ENCODE results near the gene TMEM94.

DNA sequence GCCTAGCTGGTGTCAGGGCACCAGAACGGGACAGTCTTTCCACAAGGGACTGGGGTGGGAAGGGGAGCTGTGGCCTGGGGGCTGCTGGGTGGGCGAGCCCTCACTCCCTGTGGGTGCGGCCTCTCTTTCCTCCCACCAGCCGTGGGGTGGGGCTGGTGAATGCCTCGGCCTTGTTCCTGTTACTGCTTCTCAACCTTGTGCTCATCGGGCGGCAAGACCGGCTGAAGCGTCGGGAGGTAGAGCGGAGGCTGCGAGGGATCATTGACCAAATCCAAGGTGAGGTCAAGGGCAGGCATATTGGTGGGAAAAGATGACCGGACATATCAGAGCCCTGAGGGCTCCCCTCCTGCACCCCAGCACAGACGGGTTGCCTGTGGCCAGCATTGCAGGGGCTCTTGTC is 29.7 kb downstream of the TMEM94 start:
- TF ChIP-seq, protein P1, sequence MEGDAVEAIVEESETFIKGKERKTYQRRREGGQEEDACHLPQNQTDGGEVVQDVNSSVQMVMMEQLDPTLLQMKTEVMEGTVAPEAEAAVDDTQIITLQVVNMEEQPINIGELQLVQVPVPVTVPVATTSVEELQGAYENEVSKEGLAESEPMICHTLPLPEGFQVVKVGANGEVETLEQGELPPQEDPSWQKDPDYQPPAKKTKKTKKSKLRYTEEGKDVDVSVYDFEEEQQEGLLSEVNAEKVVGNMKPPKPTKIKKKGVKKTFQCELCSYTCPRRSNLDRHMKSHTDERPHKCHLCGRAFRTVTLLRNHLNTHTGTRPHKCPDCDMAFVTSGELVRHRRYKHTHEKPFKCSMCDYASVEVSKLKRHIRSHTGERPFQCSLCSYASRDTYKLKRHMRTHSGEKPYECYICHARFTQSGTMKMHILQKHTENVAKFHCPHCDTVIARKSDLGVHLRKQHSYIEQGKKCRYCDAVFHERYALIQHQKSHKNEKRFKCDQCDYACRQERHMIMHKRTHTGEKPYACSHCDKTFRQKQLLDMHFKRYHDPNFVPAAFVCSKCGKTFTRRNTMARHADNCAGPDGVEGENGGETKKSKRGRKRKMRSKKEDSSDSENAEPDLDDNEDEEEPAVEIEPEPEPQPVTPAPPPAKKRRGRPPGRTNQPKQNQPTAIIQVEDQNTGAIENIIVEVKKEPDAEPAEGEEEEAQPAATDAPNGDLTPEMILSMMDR (IDR thresholded peaks at IDR 0.05; ENCODE audit: low read length) = no peak
- no peak for TF ChIP-seq EZH2 (IDR thresholded peaks at IDR 0.05; ENCODE audit: borderline replicate concordance, low read length)

All from OCI-LY1 (cell line).